ENCODE results near the gene ADGRV1. TPM values are rescaled to one million over a fixed set of nuclear protein-coding genes. Genes with fewer than 3 reads are reported as not detected.
A peak's percentile ranks its signal among the peaks of the same experiment; 100 is the strongest.
"Not testable (repeated sequence)": the region's sequence is repeated elsewhere in the genome, so short reads cannot be mapped to it uniquely, and the experiment has no call there.

The ADGRV1 gene
- total and polyA plus RNA-seq, 8 donors, result 0.75 to 10.3 (median 4.0) TPM

DNA sequence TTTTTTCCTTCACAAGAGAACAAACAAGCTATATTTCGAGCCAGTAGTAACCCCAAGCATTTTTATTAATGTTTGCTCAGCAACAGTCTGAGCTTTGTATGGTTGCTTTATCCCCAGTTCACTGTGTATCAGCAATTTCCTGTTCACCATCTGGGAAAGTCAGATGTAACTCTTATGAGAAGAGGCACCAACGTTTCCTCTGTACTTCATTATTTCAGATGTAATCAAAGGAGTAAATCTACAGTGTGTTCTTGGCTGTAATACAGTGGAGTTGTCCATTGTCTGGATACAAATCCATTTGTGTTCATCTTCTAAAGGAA lies 484.3 kb downstream of the ADGRV1 start:
- peak in 1 of 2 donors; percentile 49 for DNase-seq

DNA sequence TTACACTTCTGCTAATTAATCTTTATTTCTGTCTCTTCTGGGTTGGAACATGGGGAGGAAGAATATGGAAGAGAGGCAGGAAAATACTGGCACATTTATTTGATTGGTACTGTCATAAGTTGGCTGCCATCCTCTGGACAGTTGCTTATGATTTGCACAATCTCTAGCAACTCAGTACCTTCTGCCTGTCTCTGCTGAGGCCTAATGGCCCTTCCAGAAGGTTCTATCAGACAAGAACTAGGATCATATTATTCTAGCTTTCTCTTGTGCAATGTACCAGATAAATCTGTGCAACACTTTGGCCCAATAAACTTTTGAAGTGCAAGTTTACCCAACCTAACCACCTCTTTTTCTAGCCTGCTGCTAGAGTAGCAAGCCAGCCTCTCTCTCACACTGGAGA lies 489.5 kb downstream of the ADGRV1 start:
- H3K36me3 ChIP-seq, result no peaks in the 10 kb centered on the region
- H3K9me3 ChIP-seq, result peaks cover 0 to 7% (median 0%) of the 10 kb centered on the region in 4 donors
- intact Hi-C loops (cut with DNase I; ENCODE audit: low total_unique reads), result no loop called here
- no peaks in the 10 kb centered on the region for H3K27me3 ChIP-seq
- DNase-seq, result no peak
- no peak overlapping the region for H3K4me3 ChIP-seq
- H3K4me1 ChIP-seq, result peaks cover 0 to 13% (median 6%) of the 10 kb centered on the region in 4 donors
- TF ChIP-seq, protein P1, sequence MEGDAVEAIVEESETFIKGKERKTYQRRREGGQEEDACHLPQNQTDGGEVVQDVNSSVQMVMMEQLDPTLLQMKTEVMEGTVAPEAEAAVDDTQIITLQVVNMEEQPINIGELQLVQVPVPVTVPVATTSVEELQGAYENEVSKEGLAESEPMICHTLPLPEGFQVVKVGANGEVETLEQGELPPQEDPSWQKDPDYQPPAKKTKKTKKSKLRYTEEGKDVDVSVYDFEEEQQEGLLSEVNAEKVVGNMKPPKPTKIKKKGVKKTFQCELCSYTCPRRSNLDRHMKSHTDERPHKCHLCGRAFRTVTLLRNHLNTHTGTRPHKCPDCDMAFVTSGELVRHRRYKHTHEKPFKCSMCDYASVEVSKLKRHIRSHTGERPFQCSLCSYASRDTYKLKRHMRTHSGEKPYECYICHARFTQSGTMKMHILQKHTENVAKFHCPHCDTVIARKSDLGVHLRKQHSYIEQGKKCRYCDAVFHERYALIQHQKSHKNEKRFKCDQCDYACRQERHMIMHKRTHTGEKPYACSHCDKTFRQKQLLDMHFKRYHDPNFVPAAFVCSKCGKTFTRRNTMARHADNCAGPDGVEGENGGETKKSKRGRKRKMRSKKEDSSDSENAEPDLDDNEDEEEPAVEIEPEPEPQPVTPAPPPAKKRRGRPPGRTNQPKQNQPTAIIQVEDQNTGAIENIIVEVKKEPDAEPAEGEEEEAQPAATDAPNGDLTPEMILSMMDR (IDR thresholded peaks at IDR 0.05), result no peak
- TF ChIP-seq POLR2A (IDR thresholded peaks at IDR 0.05) (no peak), EP300 (IDR thresholded peaks at IDR 0.05) (no peak), POLR2AphosphoS5 (IDR thresholded peaks at IDR 0.05) (no peak)
- peak overlapping the region in 1 of 5 donors; percentile 24 for H3K27ac ChIP-seq

More for the DNA sequence above, 484.3 kb downstream of the ADGRV1 start:
- H3K9me3 ChIP-seq, result peaks cover 0 to 7% (median 0%) of the 10 kb centered on the region in 4 donors
- WGBS, 5 donors, result 5 to 12% (median 9%) methylated on average over 2 of the region's 2 CpGs
- H3K4me1 ChIP-seq, result peaks cover 0 to 22% (median 2%) of the 10 kb centered on the region in 4 donors
- H3K36me3 ChIP-seq, result no peaks in the 10 kb centered on the region
- no peak overlapping the region for H3K27ac ChIP-seq
- intact Hi-C loops (cut with DNase I; ENCODE audit: low total_unique reads), result no loop called here
- no peak overlapping the region for H3K4me3 ChIP-seq
- TF ChIP-seq, protein P1 (IDR thresholded peaks at IDR 0.05), result no peak
- TF ChIP-seq EP300 (IDR thresholded peaks at IDR 0.05), result no peak
- no peak for TF ChIP-seq POLR2A (IDR thresholded peaks at IDR 0.05)
- TF ChIP-seq POLR2AphosphoS5 (IDR thresholded peaks at IDR 0.05), result no peak
- no peaks in the 10 kb centered on the region for H3K27me3 ChIP-seq

DNA sequence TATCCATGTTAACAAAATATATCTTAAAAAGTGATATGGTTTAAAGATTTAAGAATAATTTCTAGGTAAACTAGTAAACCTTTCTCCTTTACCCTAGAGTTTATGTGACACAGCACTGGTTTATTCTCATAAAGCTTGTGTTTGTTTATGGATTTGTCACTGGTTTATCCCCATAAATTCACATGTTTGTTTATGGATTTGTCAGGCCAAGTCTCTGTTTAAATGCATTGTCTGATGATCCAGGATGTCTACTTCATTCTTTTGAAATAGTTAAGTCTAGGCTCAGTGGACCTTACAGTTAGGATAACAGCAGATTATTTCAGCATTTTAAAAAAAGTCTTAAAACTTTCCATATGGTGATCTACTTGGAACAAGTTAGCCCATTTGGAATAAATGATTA lies 490.5 kb downstream of the ADGRV1 start:
- intact Hi-C loops (cut with DNase I; ENCODE audit: low total_unique reads), result no loop called here
- no peak for DNase-seq
- Histone ChIP-seq H3K9me3 (peaks cover 0 to 7% (median 0%) of the 10 kb centered on the region in 4 donors), H3K4me1 (peaks cover 0 to 16% (median 7%) of the 10 kb centered on the region in 4 donors), H3K4me3 (no peak overlapping the region), H3K27ac (no peak overlapping the region), H3K27me3 (no peaks in the 10 kb centered on the region), H3K36me3 (no peaks in the 10 kb centered on the region)
- TF ChIP-seq POLR2A (IDR thresholded peaks at IDR 0.05), result no peak
- TF ChIP-seq, protein P1 (IDR thresholded peaks at IDR 0.05), result no peak
- TF ChIP-seq EP300 (IDR thresholded peaks at IDR 0.05), result no peak
- no peak for TF ChIP-seq POLR2AphosphoS5 (IDR thresholded peaks at IDR 0.05)

DNA sequence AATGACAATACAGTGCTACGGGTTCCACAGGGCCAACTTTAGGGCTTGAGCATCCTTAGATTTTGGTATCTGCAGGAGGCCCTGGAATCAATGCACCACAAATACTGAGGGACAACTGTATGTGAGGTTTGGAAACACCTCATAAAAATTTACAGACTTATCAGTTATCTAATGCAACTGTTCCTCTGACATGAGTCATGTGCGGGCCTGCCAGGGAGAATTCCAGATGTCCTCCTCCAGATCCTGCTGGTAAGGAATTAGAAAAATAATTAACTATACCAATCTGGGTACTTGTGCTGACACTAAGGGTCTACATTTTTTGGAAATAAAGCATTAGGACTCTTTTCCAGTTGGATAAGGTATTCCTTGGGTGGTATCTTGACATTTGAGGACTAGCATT lies 491.2 kb downstream of the ADGRV1 start:
- H3K4me3 ChIP-seq, result no peak overlapping the region
- TF ChIP-seq, protein P1 (IDR thresholded peaks at IDR 0.05), result no peak
- TF ChIP-seq POLR2AphosphoS5 (IDR thresholded peaks at IDR 0.05) (no peak), EP300 (IDR thresholded peaks at IDR 0.05) (no peak), POLR2A (IDR thresholded peaks at IDR 0.05) (no peak)
- H3K27me3 ChIP-seq, result no peaks in the 10 kb centered on the region
- WGBS, 5 donors, result 79 to 91% (median 83%) methylated on average over 2 of the region's 2 CpGs
- peaks cover 0 to 7% (median 0%) of the 10 kb centered on the region in 4 donors for H3K9me3 ChIP-seq
- intact Hi-C loops (cut with DNase I; ENCODE audit: low total_unique reads), result no loop called here
- no peak overlapping the region for H3K27ac ChIP-seq
- peaks cover 0 to 16% (median 7%) of the 10 kb centered on the region in 4 donors for H3K4me1 ChIP-seq
- no peak for DNase-seq
- no peaks in the 10 kb centered on the region for H3K36me3 ChIP-seq

DNA sequence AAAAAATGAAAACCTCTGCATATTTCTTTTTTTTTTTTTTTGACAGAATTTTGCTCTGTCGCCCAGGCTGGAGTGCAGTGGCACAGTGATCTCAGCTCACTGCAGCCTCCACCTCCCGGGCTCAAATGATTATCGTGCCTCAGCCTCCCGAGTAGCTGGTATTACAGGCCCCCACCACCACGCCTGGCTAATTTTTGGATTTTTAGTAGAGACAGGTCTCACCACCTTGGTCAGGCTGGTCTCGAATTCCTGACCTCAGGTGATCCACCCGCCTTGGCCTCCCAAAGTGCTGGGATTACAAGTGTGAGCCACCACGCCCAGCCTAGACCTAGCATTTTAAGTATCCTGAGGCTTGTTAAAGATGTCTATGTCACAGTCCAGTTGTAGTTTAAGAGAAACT lies 493.8 kb downstream of the ADGRV1 start:
- H3K27me3 ChIP-seq; H3K9me3 ChIP-seq; H3K36me3 ChIP-seq; H3K27ac ChIP-seq; DNase-seq; H3K4me3 ChIP-seq; intact Hi-C loops (cut with DNase I; ENCODE audit: low total_unique reads): not testable (repeated sequence)
- H3K4me1 ChIP-seq, result peaks cover 0 to 16% (median 7%) of the 10 kb centered on the region in 4 donors
- 92 to 99% (median 97%) methylated on average over 8 of the region's 8 CpGs for WGBS, 5 donors

Data from stomach (tissue), 9 donors.